Glutamatergic neuron (in vitro differentiated cells): Measurements from ENCODE around the gene METTL5. TPM values are rescaled to one million over a fixed set of nuclear protein-coding genes. Genes with fewer than 3 reads are reported as not detected.

Experiments used
- DNase-seq: peaks from one replicate; pipeline ENCODE4 v3.0.0; 2022
- H3K27ac Mint-ChIP-seq: one replicate; pipeline ENCODE4 v1.8.0; 2020; ENCODE audit warnings: mild to moderate bottlenecking, mixed read lengths, inconsistent platforms; ENCODE audit not compliant: unreplicated experiment
- H3K27me3 Mint-ChIP-seq: one replicate; pipeline ENCODE4 v1.8.0; 2020; ENCODE audit warnings: mild to moderate bottlenecking, moderate library complexity, mixed read lengths, inconsistent platforms; ENCODE audit not compliant: unreplicated experiment
- H3K36me3 Mint-ChIP-seq: one replicate; pipeline ENCODE4 v1.8.0; 2020; ENCODE audit warnings: mild to moderate bottlenecking, mixed read lengths, inconsistent platforms; ENCODE audit not compliant: unreplicated experiment
- H3K4me1 Mint-ChIP-seq: one replicate; pipeline ENCODE4 v1.8.0; 2020; ENCODE audit warnings: mild to moderate bottlenecking, low read depth, mixed read lengths, inconsistent platforms; ENCODE audit not compliant: unreplicated experiment
- H3K4me3 Mint-ChIP-seq: one replicate; pipeline ENCODE4 v1.8.0; 2020; ENCODE audit warnings: mild to moderate bottlenecking, mixed read lengths, inconsistent platforms; ENCODE audit not compliant: unreplicated experiment
- H3K9me3 Mint-ChIP-seq: one replicate; pipeline ENCODE4 v1.8.0; 2020; ENCODE audit warnings: mild to moderate bottlenecking, moderate library complexity, mixed read lengths, inconsistent platforms; ENCODE audit not compliant: unreplicated experiment
- total RNA-seq: library from RNA; stranded (reverse); fragmentation: NEBNext Ultra II Directional; extraction: Animal tissue kit (Norgen Biotek cat#: 25700); gene quantifications from one replicate; pipeline ENCODE4 v1.2.1, GENCODE V29; 2021; ENCODE audit not compliant: unreplicated experiment
- TF ChIP-seq, protein P1 (sequence below): fragments of 200-600 bp; sonication (generic); IDR thresholded peaks from one replicate; pipeline ENCODE4 v1.5.0; 2021; ENCODE audit not compliant: partially characterized antibody, unreplicated experiment

Gene METTL5
- total RNA-seq, 1 donor from 2014 or later, result 34.0 TPM

DNA sequence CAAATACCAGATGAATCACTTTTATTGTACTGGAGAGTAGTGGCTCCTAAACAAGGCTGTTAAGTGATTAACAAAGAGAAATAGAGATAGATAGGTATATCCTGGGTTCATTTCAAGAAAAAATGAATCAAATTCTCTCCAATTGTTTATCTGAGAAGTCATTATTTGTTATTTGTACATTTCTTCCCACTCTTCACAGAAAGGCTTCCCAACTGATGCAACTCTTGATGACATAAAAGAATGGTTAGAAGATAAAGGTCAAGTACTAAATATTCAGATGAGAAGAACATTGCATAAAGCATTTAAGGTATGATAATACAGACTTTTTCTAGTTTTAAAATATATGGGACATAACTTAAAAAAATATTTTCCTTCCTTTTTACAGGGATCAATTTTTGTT lies 18.1 kb downstream of the METTL5 start:
- no peak for DNase-seq
- no peak overlapping the region for H3K4me3 Mint-ChIP-seq
- no peak overlapping the region for H3K27ac Mint-ChIP-seq
- H3K4me1 Mint-ChIP-seq, result no peaks in the 10 kb centered on the region
- no peaks in the 10 kb centered on the region for H3K9me3 Mint-ChIP-seq
- TF ChIP-seq, protein P1, sequence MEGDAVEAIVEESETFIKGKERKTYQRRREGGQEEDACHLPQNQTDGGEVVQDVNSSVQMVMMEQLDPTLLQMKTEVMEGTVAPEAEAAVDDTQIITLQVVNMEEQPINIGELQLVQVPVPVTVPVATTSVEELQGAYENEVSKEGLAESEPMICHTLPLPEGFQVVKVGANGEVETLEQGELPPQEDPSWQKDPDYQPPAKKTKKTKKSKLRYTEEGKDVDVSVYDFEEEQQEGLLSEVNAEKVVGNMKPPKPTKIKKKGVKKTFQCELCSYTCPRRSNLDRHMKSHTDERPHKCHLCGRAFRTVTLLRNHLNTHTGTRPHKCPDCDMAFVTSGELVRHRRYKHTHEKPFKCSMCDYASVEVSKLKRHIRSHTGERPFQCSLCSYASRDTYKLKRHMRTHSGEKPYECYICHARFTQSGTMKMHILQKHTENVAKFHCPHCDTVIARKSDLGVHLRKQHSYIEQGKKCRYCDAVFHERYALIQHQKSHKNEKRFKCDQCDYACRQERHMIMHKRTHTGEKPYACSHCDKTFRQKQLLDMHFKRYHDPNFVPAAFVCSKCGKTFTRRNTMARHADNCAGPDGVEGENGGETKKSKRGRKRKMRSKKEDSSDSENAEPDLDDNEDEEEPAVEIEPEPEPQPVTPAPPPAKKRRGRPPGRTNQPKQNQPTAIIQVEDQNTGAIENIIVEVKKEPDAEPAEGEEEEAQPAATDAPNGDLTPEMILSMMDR, result no peak
- H3K27me3 Mint-ChIP-seq, result no peaks in the 10 kb centered on the region
- no peaks in the 10 kb centered on the region for H3K36me3 Mint-ChIP-seq

DNA sequence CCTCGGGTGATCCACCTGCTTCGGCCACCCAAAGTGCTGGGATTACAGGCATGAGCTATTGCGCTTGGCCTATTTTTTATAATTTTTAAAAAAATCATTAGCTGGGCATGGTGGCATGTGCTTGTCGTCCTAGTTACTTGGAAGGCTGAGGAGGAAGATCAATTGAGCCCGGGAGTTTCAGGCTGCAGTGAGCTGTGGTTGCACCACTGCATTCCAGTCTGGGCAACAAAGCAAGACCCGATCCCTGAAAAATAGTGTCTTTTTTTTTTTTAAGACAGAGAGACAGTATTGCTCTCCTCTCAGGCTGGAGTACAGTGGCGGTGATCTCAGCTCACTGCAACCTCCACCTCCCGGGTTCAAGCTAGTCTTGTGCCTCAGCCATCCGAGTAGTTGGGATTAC lies 21.2 kb downstream of the METTL5 start:
- no peak overlapping the region for H3K4me3 Mint-ChIP-seq

DNA sequence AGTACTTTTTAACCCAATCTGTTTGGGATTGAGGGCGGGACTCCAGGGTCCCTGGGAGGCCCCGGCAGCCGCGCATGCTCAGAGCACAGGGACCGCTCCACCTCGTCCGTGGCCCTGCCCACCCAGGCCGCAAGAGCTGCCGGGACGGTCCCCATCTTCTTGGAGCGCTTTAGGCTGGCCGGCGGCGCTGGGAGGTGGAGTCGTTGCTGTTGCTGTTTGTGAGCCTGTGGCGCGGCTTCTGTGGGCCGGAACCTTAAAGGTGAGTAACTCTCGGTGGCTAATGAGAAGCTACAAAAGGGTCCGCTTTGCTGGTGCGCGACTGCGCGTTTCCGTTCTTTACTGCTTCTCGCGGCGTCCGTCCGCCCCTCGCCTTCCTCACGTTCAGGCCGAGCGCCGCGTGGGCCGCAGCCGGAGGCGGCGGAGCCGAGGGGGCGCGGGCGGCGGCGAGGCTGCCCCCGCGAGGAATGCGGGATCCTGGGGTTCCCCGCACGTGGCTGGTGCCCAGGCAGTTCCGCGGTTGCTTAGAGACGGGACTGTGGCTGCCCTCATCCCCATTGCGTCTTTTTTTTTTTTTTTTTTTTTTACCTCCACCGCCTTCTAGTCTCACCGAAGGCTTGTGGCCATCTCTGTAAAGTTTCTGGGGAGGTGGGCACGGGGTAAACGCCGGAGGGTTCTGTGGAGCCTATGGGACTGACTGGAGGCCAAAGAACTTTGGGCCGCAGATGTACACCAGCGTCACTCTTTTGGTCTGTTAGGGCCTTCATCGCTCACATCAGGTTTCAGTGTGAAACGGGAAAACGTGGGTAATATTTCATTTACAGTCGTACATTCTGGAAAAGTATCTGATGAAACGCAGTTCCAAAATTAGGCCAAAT lies 25.8 kb downstream of the METTL5 start, which contains the start of gene SSB:
TSS of gene SSB (plus strand) at position 154 of the 875 bp plus-strand sequence. CDS start 2,090 bp downstream, outside the sequence.
- TF ChIP-seq, protein P1, result no peak
- Mint-ChIP-seq H3K4me1 (peaks cover 3% of the 10 kb centered on the region), H3K4me3 (peak within 1 kb of the TSS; percentile 92), H3K27ac (peak within 1 kb of the TSS; percentile 55), H3K9me3 (no peaks in the 10 kb centered on the region), H3K27me3 (peaks cover 3% of the 10 kb centered on the region), H3K36me3 (no peaks in the 10 kb centered on the region)
- peak; percentile 93 for DNase-seq

More for the DNA sequence above, 21.2 kb downstream of the METTL5 start:
- H3K27me3 Mint-ChIP-seq, result no peaks in the 10 kb centered on the region
- H3K27ac Mint-ChIP-seq, result no peak overlapping the region
- H3K36me3 Mint-ChIP-seq, result no peaks in the 10 kb centered on the region
- H3K9me3 Mint-ChIP-seq, result no peaks in the 10 kb centered on the region
- TF ChIP-seq, protein P1, result no peak
- DNase-seq, result no peak
- peaks cover 3% of the 10 kb centered on the region for H3K4me1 Mint-ChIP-seq

DNA sequence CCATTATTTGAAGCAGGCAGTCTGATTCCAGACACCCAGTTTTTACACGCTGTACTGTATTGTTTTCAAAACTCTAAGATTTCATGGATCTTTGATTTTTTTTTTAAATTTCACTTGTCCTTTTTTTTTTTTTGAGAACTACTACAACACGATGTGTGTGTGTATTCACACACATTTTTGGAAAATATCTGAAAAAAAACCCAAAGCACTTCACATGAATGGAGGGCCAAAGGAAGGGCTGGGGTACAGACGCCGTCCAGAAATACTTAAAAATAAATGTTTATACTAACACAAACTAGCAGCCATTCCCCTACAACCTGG lies 26.3 kb downstream of the METTL5 start:
- no peaks in the 10 kb centered on the region for H3K9me3 Mint-ChIP-seq
- TF ChIP-seq, protein P1, result no peak
- H3K4me3 Mint-ChIP-seq, result peak overlapping the region; percentile 89
- H3K27me3 Mint-ChIP-seq, result peaks cover 3% of the 10 kb centered on the region
- H3K27ac Mint-ChIP-seq, result peak overlapping the region; percentile 55
- H3K36me3 Mint-ChIP-seq, result no peaks in the 10 kb centered on the region
- DNase-seq, result no peak
- peaks cover 3% of the 10 kb centered on the region for H3K4me1 Mint-ChIP-seq

DNA sequence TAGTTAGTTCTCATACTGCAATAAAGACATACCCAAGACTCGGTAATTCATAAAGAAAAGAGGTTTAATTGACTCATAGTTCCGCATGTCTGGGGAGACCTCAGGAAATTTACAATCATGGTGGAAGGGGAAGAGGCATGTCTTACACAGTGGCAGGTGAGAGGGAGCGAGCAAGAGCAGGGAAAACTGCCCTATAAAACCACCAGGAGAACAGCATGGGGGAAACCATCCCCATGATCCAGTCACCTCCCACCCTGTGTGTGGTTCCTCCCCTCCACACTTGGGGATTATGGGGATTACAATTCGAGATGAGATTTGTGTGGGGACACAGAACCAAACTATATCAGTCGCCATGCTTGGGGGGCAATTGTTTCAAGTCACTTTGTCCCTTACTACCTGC lies 27.1 kb downstream of the METTL5 start:
- H3K4me3 Mint-ChIP-seq, result no peak overlapping the region
- peaks cover 3% of the 10 kb centered on the region for H3K27me3 Mint-ChIP-seq
- DNase-seq, result no peak
- no peaks in the 10 kb centered on the region for H3K9me3 Mint-ChIP-seq
- H3K4me1 Mint-ChIP-seq, result peaks cover 3% of the 10 kb centered on the region
- H3K36me3 Mint-ChIP-seq, result no peaks in the 10 kb centered on the region
- H3K27ac Mint-ChIP-seq, result no peak overlapping the region
- TF ChIP-seq, protein P1, result no peak
